Endothelial cell of umbilical vein (primary cell): Measurements from ENCODE around the gene RLN3. TPM values are rescaled to one million over a fixed set of nuclear protein-coding genes. Genes with fewer than 3 reads are reported as not detected.

Source experiments
- BruUV-seq: library from RNA; stranded (reverse); fragments of 400-500 nt; replicated peaks from 2 replicates; lab custom pipeline; 2021; lab: Mats Ljungman, UMichigan
- CTCF ChIA-PET: fragments of 300-600, 350-600 bp; sonication (Branson Sonifier 250); formaldehyde crosslinking; loops from one replicate; lab custom pipeline; 2021; ENCODE audit warnings: antibody characterized with exemption, inconsistent platforms; lab: Charles Lee
- POLR2A ChIA-PET: fragments of 300-600, 350-600 bp; sonication (Branson Sonifier 250); formaldehyde crosslinking; loops from one replicate; lab custom pipeline; 2021; ENCODE audit warnings: antibody characterized with exemption, inconsistent platforms; lab: Charles Lee
- DNase-seq: peaks from one replicate; pipeline ENCODE4 v3.0.0-alpha.2; 2011; ENCODE audit warnings: low read depth, low spot score
- FAIRE-seq: peaks from 2 replicates; lab custom pipeline; 2011; peaks lifted over from hg19 to GRCh38; lab: Jason Lieb, UNC
- H2AFZ ChIP-seq: 2 replicates; pipeline ENCODE4 v1.6.0; 2012; ENCODE audit warnings: low read depth, low read length, control low read depth, inconsistent platforms
- H3K27ac ChIP-seq: 2 replicates; pipeline ENCODE4 v1.5.1; 2011; ENCODE audit warnings: low read depth, mild to moderate bottlenecking, control low read depth, low read length, moderate library complexity; ENCODE audit not compliant: insufficient read depth
- H3K27me3 ChIP-seq, 2 experiments: 2 replicates each; pipeline versions ENCODE4 v1.6.0 to v1.6.1; 2011; ENCODE audit warnings: low read length in 2 of 2, mixed read lengths in 1 of 2; ENCODE audit not compliant: control insufficient read depth in 2 of 2, insufficient read depth in 2 of 2
- H3K36me3 ChIP-seq, 2 experiments: 2 replicates in 1 of 2; 3 replicates in 1 of 2; pipeline ENCODE4 v1.5.1; 2011; ENCODE audit warnings: low read length in 2 of 2, mild to moderate bottlenecking in 1 of 2, moderate library complexity in 1 of 2; ENCODE audit not compliant: control insufficient read depth in 2 of 2, insufficient read depth in 2 of 2; ENCODE audit errors: extremely low read depth in 1 of 2
- H3K4me1 ChIP-seq: 3 replicates; pipeline ENCODE4 v1.5.1; 2011; ENCODE audit warnings: mild to moderate bottlenecking, low read length; ENCODE audit not compliant: control insufficient read depth, insufficient read depth; ENCODE audit errors: extremely low read depth
- H3K4me2 ChIP-seq: 2 replicates; pipeline ENCODE4 v1.6.1; 2011; ENCODE audit warnings: low read length, control low read depth, mixed read lengths; ENCODE audit not compliant: insufficient read depth
- H3K4me3 ChIP-seq, 3 experiments: fragments of 200-600 bp in 1 of 3; sonication (generic), shearing (Covaris generic) in 1 of 3; replicated peaks in 1 of 3; 2 replicates each; pipeline ENCODE4 v1.5.1; 2011 to 2016; ENCODE audit warnings: control low read depth in 3 of 3, low read length in 3 of 3, mild to moderate bottlenecking in 2 of 3, inconsistent platforms in 1 of 3, low read depth in 1 of 3, moderate library complexity in 1 of 3; ENCODE audit not compliant: insufficient read depth in 1 of 3
- H3K79me2 ChIP-seq: 2 replicates; pipeline ENCODE4 v1.6.0; 2012; ENCODE audit warnings: low read length, inconsistent platforms; ENCODE audit not compliant: control insufficient read depth, insufficient read depth
- H3K9ac ChIP-seq: replicated peaks from 2 replicates; pipeline ENCODE3; 2011; ENCODE audit warnings: low read length, control low read depth; ENCODE audit not compliant: insufficient read depth; ENCODE audit errors: extremely low read depth
- H3K9me1 ChIP-seq: replicated peaks from 3 replicates; pipeline ENCODE4 v1.6.0; 2011; ENCODE audit warnings: mild to moderate bottlenecking, low read length; ENCODE audit not compliant: control insufficient read depth, insufficient read depth; ENCODE audit errors: extremely low read depth
- H3K9me3 ChIP-seq: replicated peaks from 2 replicates; pipeline ENCODE4 v1.5.1; 2012; ENCODE audit warnings: low read length, inconsistent platforms; ENCODE audit not compliant: control insufficient read depth, insufficient read depth
- H4K20me1 ChIP-seq: replicated peaks from 2 replicates; pipeline ENCODE3; 2011; ENCODE audit warnings: mild to moderate bottlenecking, low read length; ENCODE audit not compliant: control insufficient read depth, insufficient read depth; ENCODE audit errors: extremely low read depth
- EZH2 ChIP-seq: IDR thresholded peaks from 2 replicates; pipeline ENCODE4 v1.6.1; 2012; ENCODE audit warnings: borderline replicate concordance, low read depth, mild to moderate bottlenecking, moderate library complexity, low read length, inconsistent platforms; ENCODE audit not compliant: severe bottlenecking
- FOS ChIP-seq: IDR thresholded peaks from 2 replicates; pipeline ENCODE4 v1.6.1; 2011; ENCODE audit warnings: mild to moderate bottlenecking, low read length, moderate library complexity, borderline replicate concordance; ENCODE audit not compliant: insufficient read depth
- GATA2 ChIP-seq: IDR thresholded peaks from 2 replicates; pipeline ENCODE4 v1.7.0; 2011; ENCODE audit warnings: low read depth, mild to moderate bottlenecking, moderate library complexity, mixed read lengths, low read length; ENCODE audit not compliant: insufficient read length, insufficient read depth
- JUN ChIP-seq: IDR thresholded peaks from 2 replicates; pipeline ENCODE4 v1.6.1; 2011; ENCODE audit warnings: borderline replicate concordance, low read depth; ENCODE audit not compliant: insufficient read length, insufficient read depth
- MYC ChIP-seq: IDR thresholded peaks from one replicate; pipeline ENCODE4 v1.6.1; 2011; ENCODE audit warnings: mild to moderate bottlenecking, low read depth, low read length
- POLR2A ChIP-seq: IDR thresholded peaks from 2 replicates; pipeline ENCODE4 v1.6.1; 2012; ENCODE audit warnings: low read depth, mild to moderate bottlenecking, control low read depth, low read length
- POLR2AphosphoS5 ChIP-seq: IDR thresholded peaks from 2 replicates; pipeline ENCODE4 v1.6.1; 2012; ENCODE audit warnings: low read depth, mild to moderate bottlenecking, control low read depth, low read length, moderate library complexity; ENCODE audit not compliant: insufficient read depth
- dilution Hi-C: fragments of 300-500 bp; cut with MboI; formaldehyde crosslinking; loops from one replicate; pipeline ENCODE4 v1.15.0; 2019; ENCODE audit warnings: low sequenced_read_pairs; ENCODE audit not compliant: extremely low pct_ligation_motif_present
- intact Hi-C: fragments of 100-400 bp; cut with micrococcal nuclease; formaldehyde crosslinking; loops from one replicate; pipeline ENCODE4 v1.10.0; 2022
- polyA plus RNA-seq, 4 experiments: library from polyadenylated mRNA; depleted of rRNA in 3 of 4; stranded (reverse) in 3 of 4; unstranded in 1 of 4; fragments of >200 nt; gene quantifications; 2 replicates each; pipeline versions ENCODE4 v1.2.1 to v1.2.3, GENCODE V29; 2011 to 2012; ENCODE audit warnings: missing spikeins in 1 of 4
- total RNA-seq: library from RNA; stranded (reverse); gene quantifications from 2 replicates; pipeline ENCODE4 v1.2.3, GENCODE V29; 2021
- TF ChIP-seq, protein P1 (sequence below), 2 donors: IDR thresholded peaks; 1 replicate in 1 of 2; 2 replicates in 1 of 2; pipeline ENCODE4 v1.5.1; 2011; ENCODE audit warnings: low read length in 2 of 2, mild to moderate bottlenecking in 2 of 2, moderate library complexity in 2 of 2, control low read depth in 1 of 2, inconsistent platforms in 1 of 2, low read depth in 1 of 2; ENCODE audit not compliant: insufficient read depth in 1 of 2; ENCODE audit errors: extremely low read depth in 1 of 2
- TF ChIP-seq, protein P2 (sequence below): IDR thresholded peaks from 2 replicates; pipeline ENCODE4 v1.6.1; 2011; ENCODE audit not compliant: insufficient read depth, insufficient read length

Gene RLN3
- total and polyA plus RNA-seq, 2 donors (not counting 3 experiments of a cell fraction or from before 2014, with no cell fraction given) = not detected

DNA sequence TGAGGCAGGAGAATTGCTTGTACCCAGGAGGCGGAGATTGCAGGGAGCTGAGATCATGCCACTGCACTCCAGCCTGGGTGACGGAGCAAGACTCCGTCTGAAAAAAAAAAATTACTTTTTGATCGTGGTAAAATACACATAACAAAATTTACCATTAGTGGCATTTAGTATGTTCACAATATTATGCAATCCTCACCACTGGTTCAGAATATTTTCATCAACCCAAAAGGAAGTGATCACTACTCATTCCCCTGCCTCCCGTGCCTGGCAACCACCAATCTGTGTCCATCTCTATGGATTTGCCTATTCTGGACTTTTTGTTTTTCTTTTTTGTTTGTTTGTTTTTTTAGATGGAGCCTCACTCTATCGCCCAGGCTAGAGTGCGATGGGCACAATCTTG is 35.2 kb downstream of the RLN3 start:
- Histone ChIP-seq H3K9me3 (no peaks in the 10 kb centered on the region), H3K4me1 (no peaks in the 10 kb centered on the region), H2AFZ (no peak overlapping the region), H3K36me3 (no peaks in the 10 kb centered on the region), H3K27ac (no peak overlapping the region), H3K79me2 (no peaks in the 10 kb centered on the region), H3K9me1 (no peaks in the 10 kb centered on the region), H3K9ac (no peak overlapping the region), H4K20me1 (no peaks in the 10 kb centered on the region), H3K27me3 (peaks cover 7 to 8% of the 10 kb centered on the region in 2 experiments), H3K4me2 (no peak overlapping the region), H3K4me3 (no peak overlapping the region)
- no TSS peak for BruUV-seq
- POLR2A ChIA-PET = no interaction called here
- no peak for FAIRE-seq
- dilution Hi-C loops (no loop called here), intact Hi-C loops (no loop called here)
- CTCF ChIA-PET = interaction anchor here (1.0 kb wide), 1 partner anchor 10 kb away, joined by 3 read pairs; no protein-coding TSS in a partner anchor
- DNase-seq = no peak
- TF ChIP-seq POLR2A (no peak), GATA2 (no peak), FOS (no peak), POLR2AphosphoS5 (no peak), JUN (no peak), EZH2 (no peak), MYC (no peak)
- TF ChIP-seq, protein P1, sequence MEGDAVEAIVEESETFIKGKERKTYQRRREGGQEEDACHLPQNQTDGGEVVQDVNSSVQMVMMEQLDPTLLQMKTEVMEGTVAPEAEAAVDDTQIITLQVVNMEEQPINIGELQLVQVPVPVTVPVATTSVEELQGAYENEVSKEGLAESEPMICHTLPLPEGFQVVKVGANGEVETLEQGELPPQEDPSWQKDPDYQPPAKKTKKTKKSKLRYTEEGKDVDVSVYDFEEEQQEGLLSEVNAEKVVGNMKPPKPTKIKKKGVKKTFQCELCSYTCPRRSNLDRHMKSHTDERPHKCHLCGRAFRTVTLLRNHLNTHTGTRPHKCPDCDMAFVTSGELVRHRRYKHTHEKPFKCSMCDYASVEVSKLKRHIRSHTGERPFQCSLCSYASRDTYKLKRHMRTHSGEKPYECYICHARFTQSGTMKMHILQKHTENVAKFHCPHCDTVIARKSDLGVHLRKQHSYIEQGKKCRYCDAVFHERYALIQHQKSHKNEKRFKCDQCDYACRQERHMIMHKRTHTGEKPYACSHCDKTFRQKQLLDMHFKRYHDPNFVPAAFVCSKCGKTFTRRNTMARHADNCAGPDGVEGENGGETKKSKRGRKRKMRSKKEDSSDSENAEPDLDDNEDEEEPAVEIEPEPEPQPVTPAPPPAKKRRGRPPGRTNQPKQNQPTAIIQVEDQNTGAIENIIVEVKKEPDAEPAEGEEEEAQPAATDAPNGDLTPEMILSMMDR (IDR thresholded peaks at IDR 0.05; ENCODE audit: extremely low read depth in 1 of 2, insufficient read depth in 1 of 2, low read depth in 1 of 2, low read length in 2 of 2) = no peak
- TF ChIP-seq, protein P2, sequence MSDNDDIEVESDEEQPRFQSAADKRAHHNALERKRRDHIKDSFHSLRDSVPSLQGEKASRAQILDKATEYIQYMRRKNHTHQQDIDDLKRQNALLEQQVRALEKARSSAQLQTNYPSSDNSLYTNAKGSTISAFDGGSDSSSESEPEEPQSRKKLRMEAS = no peak
